Measurements from ENCODE around the gene RNF11. TPM values are rescaled to one million over a fixed set of nuclear protein-coding genes. Genes with fewer than 3 reads are reported as not detected.

RNF11 gene
- total and polyA plus RNA-seq, 2 donors, result 122 to 130 TPM

DNA sequence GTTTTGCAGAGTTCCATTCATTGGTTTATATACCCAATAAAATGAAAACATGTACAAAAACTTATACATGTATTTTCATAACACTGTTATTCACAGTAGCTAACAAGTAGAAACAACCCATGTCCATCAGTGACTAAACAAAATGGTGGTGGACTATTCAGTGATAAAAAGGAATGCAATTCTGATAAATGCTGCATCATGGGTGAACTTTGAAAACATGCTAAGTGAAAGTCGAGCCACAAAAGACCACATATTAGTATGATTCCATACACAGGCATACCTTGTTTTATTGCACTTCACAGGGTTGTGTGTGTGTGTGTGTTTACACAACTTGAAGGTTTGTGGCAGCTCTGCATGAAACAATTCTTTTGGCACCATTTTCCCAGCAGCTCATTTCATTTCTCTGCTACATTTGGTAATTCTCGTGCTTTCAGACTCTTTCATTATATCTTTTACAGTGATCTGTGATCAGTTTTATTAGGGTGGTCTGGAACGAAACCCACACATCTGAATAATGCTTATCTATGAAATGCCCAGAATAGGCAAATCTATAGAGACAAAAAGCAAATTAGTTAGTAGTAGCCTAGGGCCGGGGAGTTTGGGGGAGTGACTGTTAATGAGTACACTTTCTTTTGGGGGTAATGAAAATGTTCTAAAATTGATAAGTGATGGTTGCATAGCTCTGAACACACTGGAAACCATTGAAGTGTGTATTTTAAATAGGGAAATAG lies 27.2 kb downstream of the RNF11 start:
- Histone ChIP-seq H3K4me1 (ENCODE audit: insufficient read depth) (peaks cover 3% of the 10 kb centered on the region), H3K4me3 (ENCODE audit: low read depth, low read length) (no peak overlapping the region), H3K36me3 (ENCODE audit: insufficient read depth) (no peaks in the 10 kb centered on the region), H3K27ac (ENCODE audit: low read depth) (no peak overlapping the region)
- 79% methylated on average over 4 of the region's 4 CpGs for WGBS
- no peak for DNase-seq (ENCODE audit: extremely low spot score)

DNA sequence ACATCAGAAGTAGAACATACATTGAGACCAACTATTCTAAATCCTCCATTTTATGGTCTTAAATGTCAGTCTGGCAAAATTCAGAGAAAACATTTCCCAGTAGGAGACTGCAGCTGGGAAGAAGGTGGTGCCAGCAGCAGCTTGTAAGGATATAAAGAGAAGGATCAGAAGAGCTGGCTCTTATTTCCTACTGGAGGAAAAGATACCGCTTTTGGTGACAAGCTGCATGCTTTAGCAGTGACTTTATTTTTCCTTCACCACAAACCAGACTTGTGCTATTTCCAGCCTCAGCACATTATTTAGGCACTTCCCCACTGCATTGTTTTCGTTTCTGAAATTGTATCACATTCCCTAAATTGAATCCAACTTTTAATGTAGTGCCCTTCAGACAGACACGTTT lies 28.4 kb downstream of the RNF11 start:
- H3K27ac ChIP-seq (ENCODE audit: low read depth), result no peak overlapping the region
- 14% methylated on average over 3 of the region's 3 CpGs for WGBS
- DNase-seq (ENCODE audit: extremely low spot score), result no peak
- H3K36me3 ChIP-seq (ENCODE audit: insufficient read depth), result no peaks in the 10 kb centered on the region
- H3K4me1 ChIP-seq (ENCODE audit: insufficient read depth), result no peaks in the 10 kb centered on the region
- no peak overlapping the region for H3K4me3 ChIP-seq (ENCODE audit: low read depth, low read length)

DNA sequence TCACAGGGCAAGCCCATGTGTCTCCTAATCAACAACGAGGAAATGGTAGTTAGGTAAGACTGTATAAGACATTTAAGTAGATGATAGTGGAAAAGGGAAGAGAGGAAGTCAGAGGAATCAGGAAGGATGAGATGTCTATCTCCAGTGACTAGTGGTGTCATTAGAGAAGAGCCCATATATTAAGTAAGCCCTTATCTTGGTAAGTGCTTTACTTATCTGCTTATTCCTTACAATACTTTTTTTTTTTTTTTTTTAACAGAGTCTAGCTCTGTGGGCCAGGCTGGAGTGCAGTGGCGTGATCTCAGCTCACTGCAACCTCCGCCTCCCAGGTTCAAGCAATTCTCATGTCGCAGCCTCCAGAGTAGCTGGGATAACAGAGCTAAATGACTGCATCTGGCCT lies 29.5 kb downstream of the RNF11 start:
- no peak for DNase-seq (ENCODE audit: extremely low spot score)
- H3K4me3 ChIP-seq (ENCODE audit: low read depth, low read length), result no peak overlapping the region
- no peak overlapping the region for H3K27ac ChIP-seq (ENCODE audit: low read depth)
- WGBS, result 85% methylated on average over 4 of the region's 4 CpGs
- no peaks in the 10 kb centered on the region for H3K4me1 ChIP-seq (ENCODE audit: insufficient read depth)
- H3K36me3 ChIP-seq (ENCODE audit: insufficient read depth), result peaks cover 2% of the 10 kb centered on the region

DNA sequence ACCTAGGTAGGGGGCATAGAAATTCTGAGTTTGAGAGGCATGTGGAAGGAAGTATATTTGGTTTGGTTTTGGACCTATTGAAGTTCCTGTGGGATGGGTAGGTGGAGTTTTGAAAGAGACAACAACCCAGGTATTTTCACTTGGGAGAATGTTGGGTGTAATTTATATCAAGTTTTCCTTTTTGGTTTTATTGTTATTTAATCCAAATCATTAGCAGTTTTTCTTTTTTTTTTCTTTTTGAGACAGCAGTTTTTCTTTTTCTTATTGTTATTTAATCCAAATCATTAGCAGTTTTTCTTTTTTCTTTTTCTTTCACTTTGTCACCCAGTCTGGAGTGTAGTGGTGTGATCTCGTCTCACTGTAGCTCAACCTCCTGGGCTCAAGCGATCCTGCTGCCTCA lies 30.1 kb downstream of the RNF11 start:
- 98% methylated on average over 2 of the region's 2 CpGs for WGBS
- H3K4me1 ChIP-seq (ENCODE audit: insufficient read depth), result no peaks in the 10 kb centered on the region
- no peak overlapping the region for H3K27ac ChIP-seq (ENCODE audit: low read depth)

DNA sequence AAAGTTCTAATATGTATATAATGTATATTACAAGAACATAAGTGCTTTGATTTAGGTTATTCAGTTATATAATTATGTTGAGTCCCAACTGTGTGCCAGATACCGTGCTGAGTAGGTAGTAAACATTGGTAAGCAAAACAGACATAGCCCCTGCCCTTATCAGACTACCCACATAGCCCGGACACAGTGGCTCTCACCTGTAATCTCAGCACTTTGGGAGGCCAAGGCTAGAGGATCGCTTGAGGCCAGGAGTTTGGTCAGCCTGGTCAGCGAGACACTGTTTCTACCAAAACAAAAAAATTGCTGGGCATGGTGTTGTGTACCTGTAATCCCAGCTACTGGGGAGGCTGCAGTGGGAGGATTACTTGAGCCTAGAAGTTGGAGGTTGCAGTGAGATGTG lies 30.7 kb downstream of the RNF11 start:
- H3K36me3 ChIP-seq (ENCODE audit: insufficient read depth), result peaks cover 2% of the 10 kb centered on the region
- WGBS, result 98% methylated on average over 4 of the region's 4 CpGs
- no peak overlapping the region for H3K4me3 ChIP-seq (ENCODE audit: low read depth, low read length)
- no peak overlapping the region for H3K27ac ChIP-seq (ENCODE audit: low read depth)
- no peak for DNase-seq (ENCODE audit: extremely low spot score)
- H3K4me1 ChIP-seq (ENCODE audit: insufficient read depth), result no peaks in the 10 kb centered on the region

More for the DNA sequence above, 30.1 kb downstream of the RNF11 start:
- H3K36me3 ChIP-seq (ENCODE audit: insufficient read depth), result peaks cover 2% of the 10 kb centered on the region
- DNase-seq (ENCODE audit: extremely low spot score), result no peak
- no peak overlapping the region for H3K4me3 ChIP-seq (ENCODE audit: low read depth, low read length)

DNA sequence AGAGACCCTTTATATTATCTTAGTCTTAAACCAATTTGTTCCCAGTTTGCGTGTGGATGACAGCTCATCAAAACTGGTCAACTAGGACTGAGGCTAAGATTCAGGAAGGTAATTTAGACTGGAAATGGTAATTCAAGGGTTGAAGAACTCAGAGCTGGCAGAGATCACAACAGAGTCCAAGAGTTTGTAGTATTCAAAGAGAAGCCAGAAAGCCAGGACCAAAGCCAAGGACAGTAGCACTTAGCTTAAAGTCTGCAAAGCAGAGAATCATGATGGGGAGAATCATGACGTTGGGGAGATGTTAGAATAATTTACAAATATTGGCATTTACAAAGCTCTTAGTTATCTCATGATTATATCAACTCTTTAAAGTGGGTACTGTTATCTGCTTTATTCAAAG lies 32.6 kb downstream of the RNF11 start:
- Histone ChIP-seq H3K27ac (ENCODE audit: low read depth) (no peak overlapping the region), H3K36me3 (ENCODE audit: insufficient read depth) (peaks cover 2% of the 10 kb centered on the region), H3K4me3 (ENCODE audit: low read depth, low read length) (no peak overlapping the region), H3K4me1 (ENCODE audit: insufficient read depth) (no peaks in the 10 kb centered on the region)
- no peak for DNase-seq (ENCODE audit: extremely low spot score)
- WGBS, result 44% methylated on average over 2 of the region's 2 CpGs

DNA sequence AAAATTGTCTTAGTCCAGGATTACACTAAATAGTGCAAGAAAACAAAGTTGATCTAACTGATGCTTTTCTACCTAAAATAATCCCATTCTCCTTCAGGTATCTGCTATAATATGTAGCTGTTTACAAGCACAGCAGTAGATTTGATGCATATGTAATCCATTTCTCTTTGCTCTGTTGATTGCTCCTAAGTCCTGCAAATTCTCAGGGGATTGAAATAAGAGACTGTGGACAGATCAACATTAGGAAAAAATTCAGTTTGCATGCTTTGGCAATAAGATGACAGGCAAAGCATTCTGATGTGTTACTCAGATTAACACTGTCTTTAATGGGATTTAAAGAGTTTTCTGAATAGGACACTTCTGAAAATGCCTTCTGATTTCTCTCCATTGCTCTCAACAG lies 34.7 kb downstream of the RNF11 start:
- DNase-seq (ENCODE audit: extremely low spot score), result no peak
- Histone ChIP-seq H3K4me3 (ENCODE audit: low read depth, low read length) (no peak overlapping the region), H3K4me1 (ENCODE audit: insufficient read depth) (no peaks in the 10 kb centered on the region), H3K36me3 (ENCODE audit: insufficient read depth) (peaks cover 2% of the 10 kb centered on the region), H3K27ac (ENCODE audit: low read depth) (no peak overlapping the region)

DNA sequence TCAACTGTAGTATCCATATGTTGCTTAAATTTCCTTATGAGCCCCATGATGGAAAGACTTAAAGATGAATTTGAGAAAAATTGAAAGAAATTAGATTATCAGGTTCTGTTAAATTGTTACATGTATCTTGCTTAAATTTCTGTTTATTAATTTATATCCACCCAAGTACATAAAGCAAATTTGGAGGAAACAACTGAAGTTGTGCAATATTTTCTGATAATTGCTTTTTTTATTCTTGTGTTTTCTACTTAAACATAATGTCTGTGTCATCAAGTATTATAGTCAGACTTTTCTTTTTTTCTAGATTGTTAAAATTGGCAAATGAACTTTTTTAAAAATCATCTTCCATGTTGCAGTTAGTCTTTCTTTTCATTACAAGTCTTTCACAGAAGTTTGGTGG lies 36.8 kb downstream of the RNF11 start:
- H3K36me3 ChIP-seq (ENCODE audit: insufficient read depth), result peaks cover 2% of the 10 kb centered on the region
- DNase-seq (ENCODE audit: extremely low spot score), result no peak

DNA sequence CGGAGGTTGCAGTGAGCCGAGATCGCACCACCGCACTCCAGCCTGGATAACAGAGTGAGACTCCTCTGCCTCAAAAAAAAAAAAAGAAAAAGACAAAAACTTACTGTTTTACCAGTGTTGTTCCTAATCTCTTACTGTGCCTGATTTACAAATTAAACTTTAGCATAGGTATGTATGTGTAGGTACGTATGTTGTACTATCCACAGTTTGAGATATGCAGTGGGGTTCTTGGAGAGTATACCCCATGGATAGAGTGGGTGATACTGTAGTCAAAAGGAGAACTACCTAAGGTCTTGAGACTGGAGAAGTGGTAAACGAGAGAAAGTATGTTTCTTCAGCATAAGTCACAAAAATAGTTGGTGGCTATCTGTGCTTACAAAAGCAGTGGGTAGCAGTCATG lies 38.6 kb downstream of the RNF11 start:
- no peak for DNase-seq (ENCODE audit: extremely low spot score)
- H3K36me3 ChIP-seq (ENCODE audit: insufficient read depth), result peaks cover 2% of the 10 kb centered on the region
- WGBS, result 96% methylated on average over 6 of the region's 6 CpGs

More for the DNA sequence above, 36.8 kb downstream of the RNF11 start:
- Histone ChIP-seq H3K4me1 (ENCODE audit: insufficient read depth) (no peaks in the 10 kb centered on the region), H3K4me3 (ENCODE audit: low read depth, low read length) (no peak overlapping the region), H3K27ac (ENCODE audit: low read depth) (no peak overlapping the region)

DNA sequence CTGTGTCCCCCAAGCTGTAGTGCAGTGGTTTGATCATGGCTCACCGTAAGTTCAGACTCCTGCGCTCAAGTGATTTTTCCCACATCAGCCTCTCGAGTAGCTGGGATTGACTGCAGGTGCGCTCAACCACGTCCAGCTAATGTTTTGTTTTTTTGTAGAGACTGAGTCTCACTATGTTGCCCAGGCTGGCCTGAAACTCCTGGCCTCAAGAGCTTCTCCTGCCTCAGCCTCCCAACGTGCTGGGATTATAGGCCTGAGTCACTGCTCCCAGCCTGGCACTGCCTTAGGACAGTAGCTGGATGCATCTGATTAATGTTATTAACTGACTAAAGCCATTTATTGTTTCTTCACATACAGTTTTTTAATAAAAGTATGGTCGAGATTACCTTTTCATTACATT lies 40.2 kb downstream of the RNF11 start:
- H3K27ac ChIP-seq (ENCODE audit: low read depth), result no peak overlapping the region
- DNase-seq (ENCODE audit: extremely low spot score), result no peak
- no peak overlapping the region for H3K4me3 ChIP-seq (ENCODE audit: low read depth, low read length)
- WGBS, result 80% methylated on average over 7 of the region's 7 CpGs
- H3K36me3 ChIP-seq (ENCODE audit: insufficient read depth), result no peaks in the 10 kb centered on the region
- H3K4me1 ChIP-seq (ENCODE audit: insufficient read depth), result no peaks in the 10 kb centered on the region

More for the DNA sequence above, 38.6 kb downstream of the RNF11 start:
- H3K27ac ChIP-seq (ENCODE audit: low read depth), result no peak overlapping the region
- no peak overlapping the region for H3K4me3 ChIP-seq (ENCODE audit: low read depth, low read length)
- no peaks in the 10 kb centered on the region for H3K4me1 ChIP-seq (ENCODE audit: insufficient read depth)

DNA sequence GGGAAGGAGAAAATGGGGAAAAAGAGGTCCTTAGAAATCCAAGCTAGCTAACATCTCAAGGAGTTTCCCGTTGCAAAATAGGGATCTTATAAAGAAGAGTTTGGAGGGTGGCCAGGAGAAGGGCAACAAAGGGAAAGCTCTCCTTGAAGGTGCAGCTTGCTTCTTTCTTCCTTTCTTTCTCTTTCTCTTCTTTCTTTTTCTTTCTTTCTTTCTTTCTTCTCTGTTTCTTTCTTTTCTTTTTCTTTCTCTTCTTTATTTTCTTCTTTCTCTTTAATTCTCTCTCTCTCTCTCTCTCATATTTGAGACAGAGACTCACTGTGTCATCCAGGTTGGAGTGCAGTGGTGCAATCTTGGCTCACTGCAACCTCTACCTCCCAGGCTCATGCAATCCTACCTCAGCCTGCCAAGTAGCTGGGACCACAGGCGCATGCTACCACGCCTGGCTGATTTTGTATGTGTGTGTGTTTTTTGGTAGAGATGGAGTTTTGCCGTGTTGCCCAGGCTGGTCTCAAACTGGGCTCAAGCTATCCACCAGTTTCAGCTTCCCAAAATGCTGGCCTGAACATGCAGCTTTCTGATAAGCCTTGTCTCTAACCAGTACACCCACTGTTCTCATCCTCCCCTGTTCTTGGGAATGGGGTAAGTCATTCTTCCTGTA lies 44.4 kb downstream of the RNF11 start:
- DNase-seq (ENCODE audit: extremely low spot score), result no peak
- 86% methylated on average over 4 of the region's 4 CpGs for WGBS
- H3K4me1 ChIP-seq (ENCODE audit: insufficient read depth), result no peaks in the 10 kb centered on the region

DNA sequence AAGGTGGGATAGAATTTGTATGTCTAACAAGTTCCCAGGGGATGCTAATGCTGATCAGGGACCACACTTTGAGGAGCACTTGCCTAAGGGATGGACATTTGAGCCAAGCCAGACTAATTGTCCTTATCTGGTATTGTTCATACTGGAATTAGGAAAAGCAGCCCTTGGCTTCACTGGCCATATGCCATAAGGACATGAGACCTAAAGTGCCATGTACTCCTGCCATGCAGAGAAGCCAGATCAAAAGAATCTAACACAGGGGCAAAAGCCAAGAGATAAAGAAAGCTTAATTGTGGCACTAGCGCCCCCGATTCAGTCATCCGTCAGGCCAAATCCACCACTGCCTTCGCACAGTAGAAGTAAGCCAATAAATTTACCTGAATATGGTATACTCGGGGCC lies 45.7 kb downstream of the RNF11 start:
- H3K4me3 ChIP-seq (ENCODE audit: low read depth, low read length), result no peak overlapping the region
- H3K27ac ChIP-seq (ENCODE audit: low read depth), result no peak overlapping the region
- WGBS, result 68% methylated on average over 5 of the region's 5 CpGs
- H3K4me1 ChIP-seq (ENCODE audit: insufficient read depth), result no peaks in the 10 kb centered on the region
- no peaks in the 10 kb centered on the region for H3K36me3 ChIP-seq (ENCODE audit: insufficient read depth)
- DNase-seq (ENCODE audit: extremely low spot score), result no peak

More for the DNA sequence above, 44.4 kb downstream of the RNF11 start:
- H3K4me3 ChIP-seq (ENCODE audit: low read depth, low read length), result no peak overlapping the region
- H3K36me3 ChIP-seq (ENCODE audit: insufficient read depth), result no peaks in the 10 kb centered on the region
- H3K27ac ChIP-seq (ENCODE audit: low read depth), result no peak overlapping the region

DNA sequence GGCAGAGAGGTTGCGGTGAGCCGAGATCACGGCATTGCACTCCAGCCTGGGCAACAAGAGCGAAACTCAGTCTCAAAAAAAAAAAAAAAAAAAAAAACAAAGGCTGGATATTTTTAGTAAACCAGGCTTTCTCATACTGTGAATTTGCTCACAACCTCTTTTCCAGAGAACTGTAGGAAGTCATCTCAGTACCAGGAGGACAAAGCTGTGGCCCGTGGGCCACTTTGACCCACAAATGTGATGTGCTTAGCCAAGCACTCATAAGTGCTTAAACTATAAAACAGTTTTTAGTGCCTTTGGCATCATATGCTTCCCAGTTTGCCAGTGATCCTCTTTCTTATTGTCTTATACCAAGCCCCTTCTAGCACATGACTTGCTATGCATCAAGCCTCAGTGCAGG lies 46.5 kb downstream of the RNF11 start:
- no peaks in the 10 kb centered on the region for H3K4me1 ChIP-seq (ENCODE audit: insufficient read depth)
- DNase-seq (ENCODE audit: extremely low spot score), result no peak
- WGBS, result 86% methylated on average over 5 of the region's 5 CpGs
- no peaks in the 10 kb centered on the region for H3K36me3 ChIP-seq (ENCODE audit: insufficient read depth)
- H3K4me3 ChIP-seq (ENCODE audit: low read depth, low read length), result no peak overlapping the region
- no peak overlapping the region for H3K27ac ChIP-seq (ENCODE audit: low read depth)

DNA sequence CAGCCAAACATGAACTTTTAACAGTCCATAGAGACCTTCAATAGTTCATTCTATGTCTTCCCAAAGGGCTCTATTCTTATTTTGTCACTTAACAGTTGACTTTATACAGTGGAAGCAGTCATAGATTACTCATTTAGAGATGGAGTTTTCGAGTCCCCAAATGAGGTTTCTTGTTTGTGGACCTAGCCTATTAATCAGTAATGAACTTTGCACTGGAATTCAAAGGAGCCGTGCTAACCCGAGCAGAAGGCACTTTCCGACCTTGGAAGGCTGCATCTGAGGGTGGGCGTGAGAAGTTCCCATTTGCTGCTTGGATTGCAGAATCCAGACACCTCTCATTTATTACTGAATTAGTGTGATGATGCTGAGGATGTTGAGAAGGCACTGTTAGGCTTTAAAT lies 47.9 kb downstream of the RNF11 start:
- H3K4me1 ChIP-seq (ENCODE audit: insufficient read depth), result no peaks in the 10 kb centered on the region
- no peak overlapping the region for H3K4me3 ChIP-seq (ENCODE audit: low read depth, low read length)
- 91% methylated on average over 5 of the region's 5 CpGs for WGBS
- DNase-seq (ENCODE audit: extremely low spot score), result no peak
- no peak overlapping the region for H3K27ac ChIP-seq (ENCODE audit: low read depth)
- no peaks in the 10 kb centered on the region for H3K36me3 ChIP-seq (ENCODE audit: insufficient read depth)

Measured in urinary bladder (tissue), 4 donors.